ENCODE results near the gene NAP1L5. TPM values are rescaled to one million over a fixed set of nuclear protein-coding genes. Genes with fewer than 3 reads are reported as not detected.

The NAP1L5 gene
- total RNA-seq = 1 to 10 TPM; 6.0 to 6.2 TPM

GRCh38 chr4:88697588-88698329 lies at the start of gene NAP1L5:
Gene NAP1L5 (minus strand): TSS chr4:88697829. CDS start chr4:88697754, 75 bp downstream.
- H3K36me3 ChIP-seq = no peaks in the 10 kb centered on the region
- H3K4me1 ChIP-seq (ENCODE audit: control insufficient read depth in 1 of 2, low read depth in 2 of 2) = no peaks in the 10 kb centered on the region
- no peaks in the 10 kb centered on the region for H3K27me3 ChIP-seq (replicated peaks; ENCODE audit: insufficient read depth)
- peak within 1 kb of the TSS; percentile 72 for H3K4me3 ChIP-seq
- no peak for TF ChIP-seq CTCF (IDR thresholded peaks at IDR 0.05)
- H3K27ac ChIP-seq = peak within 1 kb of the TSS; percentile 54 to 67
- no peaks in the 10 kb centered on the region for H3K9me3 ChIP-seq
- peak; percentile 56 for ATAC-seq (ENCODE audit: insufficient number of reproducible peaks, low FRiP score, low read depth)
- no peak for DNase-seq (ENCODE audit: low spot score)

DNA sequence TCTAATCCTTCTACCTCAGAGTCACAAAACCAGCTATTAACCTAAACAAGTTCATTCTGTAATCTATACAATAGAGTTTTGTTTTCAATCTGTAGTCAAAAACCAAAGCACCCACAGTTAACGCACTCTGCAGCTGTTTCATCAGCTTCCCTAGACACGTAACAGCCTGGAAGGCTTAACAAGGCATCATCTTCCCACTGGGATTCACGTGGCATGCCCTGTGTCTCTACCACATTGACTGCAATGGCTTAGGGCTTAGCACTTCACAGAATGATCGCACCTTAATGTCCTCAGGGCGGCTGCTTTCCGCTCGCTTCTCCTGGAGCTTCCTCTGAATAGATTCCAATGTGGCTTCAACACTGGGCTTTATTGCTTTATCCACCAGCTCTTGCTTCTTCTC lies 49.7 kb upstream of the NAP1L5 start:
- peaks cover 28% of the 10 kb centered on the region for H3K36me3 ChIP-seq
- DNase-seq (ENCODE audit: low spot score) (no peak), ATAC-seq (ENCODE audit: insufficient number of reproducible peaks, low FRiP score, low read depth) (no peak)
- TF ChIP-seq CTCF (IDR thresholded peaks at IDR 0.05) = no peak
- H3K9me3 ChIP-seq = no peaks in the 10 kb centered on the region
- no peak overlapping the region for H3K27ac ChIP-seq
- no peak overlapping the region for H3K4me3 ChIP-seq
- peaks cover 25 to 42% of the 10 kb centered on the region in 2 donors for H3K4me1 ChIP-seq (ENCODE audit: control insufficient read depth in 1 of 2, low read depth in 2 of 2)
- no peaks in the 10 kb centered on the region for H3K27me3 ChIP-seq (replicated peaks; ENCODE audit: insufficient read depth)

- no peak for TF ChIP-seq CTCF (IDR thresholded peaks at IDR 0.05)
- H3K27ac ChIP-seq = peak overlapping the region; percentile 16 to 58
- H3K4me1 ChIP-seq (ENCODE audit: control insufficient read depth in 1 of 2, low read depth in 2 of 2) = peaks cover 25 to 33% of the 10 kb centered on the region in 2 donors
- no peak for DNase-seq (ENCODE audit: low spot score)
- no peaks in the 10 kb centered on the region for H3K9me3 ChIP-seq
- ATAC-seq (ENCODE audit: insufficient number of reproducible peaks, low FRiP score, low read depth) = no peak
- H3K27me3 ChIP-seq (replicated peaks; ENCODE audit: insufficient read depth) = no peaks in the 10 kb centered on the region
- peaks cover 28% of the 10 kb centered on the region for H3K36me3 ChIP-seq
- H3K4me3 ChIP-seq = no peak overlapping the region
Observed at GRCh38 chr4:88746206-88746605, 48.6 kb upstream of the NAP1L5 start.

DNA sequence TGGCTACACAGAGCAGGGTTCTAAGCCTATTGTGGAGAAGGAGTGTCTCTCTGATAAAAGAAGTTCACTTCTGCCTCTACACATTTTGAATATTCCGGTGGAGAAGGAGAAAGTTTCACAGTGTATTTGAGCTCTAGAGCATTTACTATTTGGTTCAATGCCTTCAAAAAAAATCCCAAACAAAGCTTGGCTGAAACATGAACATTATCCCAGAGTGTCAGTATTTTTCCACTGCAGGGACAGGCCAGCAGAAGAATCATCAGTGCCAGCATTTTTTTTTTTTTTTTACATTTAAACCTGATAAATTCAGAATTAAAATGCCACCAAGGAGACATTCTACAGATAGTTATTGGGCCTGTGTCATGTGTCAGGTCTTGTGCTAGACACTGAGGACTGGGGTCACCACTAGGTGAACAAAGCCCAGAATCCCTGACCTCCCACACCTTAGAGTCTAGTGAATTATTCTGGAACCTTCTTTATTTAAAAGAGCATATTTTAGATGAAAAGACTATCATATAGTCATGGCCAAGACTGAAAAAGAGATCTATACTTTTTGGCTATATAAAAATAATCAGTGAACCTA lies 48.0 kb upstream of the NAP1L5 start:
- peaks cover 25 to 33% of the 10 kb centered on the region in 2 donors for H3K4me1 ChIP-seq (ENCODE audit: control insufficient read depth in 1 of 2, low read depth in 2 of 2)
- no peak overlapping the region for H3K4me3 ChIP-seq
- peak overlapping the region; percentile 58 for H3K27ac ChIP-seq
- H3K36me3 ChIP-seq = peaks cover 28% of the 10 kb centered on the region
- H3K9me3 ChIP-seq = no peaks in the 10 kb centered on the region
- no peak for DNase-seq (ENCODE audit: low spot score)
- H3K27me3 ChIP-seq (replicated peaks; ENCODE audit: insufficient read depth) = no peaks in the 10 kb centered on the region
- TF ChIP-seq CTCF (IDR thresholded peaks at IDR 0.05) = no peak
- ATAC-seq (ENCODE audit: insufficient number of reproducible peaks, low FRiP score, low read depth) = no peak

GRCh38 chr4:88745175-88745574 lies 47.5 kb upstream of the NAP1L5 start:
- ATAC-seq (ENCODE audit: insufficient number of reproducible peaks, low FRiP score, low read depth) (no peak), DNase-seq (ENCODE audit: low spot score) (no peak)
- H3K36me3 ChIP-seq = peaks cover 25% of the 10 kb centered on the region
- no peaks in the 10 kb centered on the region for H3K27me3 ChIP-seq (replicated peaks; ENCODE audit: insufficient read depth)
- H3K4me1 ChIP-seq (ENCODE audit: control insufficient read depth in 1 of 2, low read depth in 2 of 2) = peaks cover 29 to 37% of the 10 kb centered on the region in 2 donors
- no peak overlapping the region for H3K4me3 ChIP-seq
- H3K9me3 ChIP-seq = no peaks in the 10 kb centered on the region
- no peak for TF ChIP-seq CTCF (IDR thresholded peaks at IDR 0.05)
- H3K27ac ChIP-seq = peak overlapping the region; percentile 58

Data from thoracic aorta (tissue), 2 donors.